NCI-H146 treated with DMSO at 0.1 percent for 48 hours (cell line): ENCODE results near the gene TMEM223.
"Not testable (repeated sequence)": the region's sequence is repeated elsewhere in the genome, so short reads cannot be mapped to it uniquely, and the experiment has no call there.

ENCODE experiments used
- DNase-seq: peaks from one replicate; lab custom pipeline; 2025; ENCODE audit not compliant: unreplicated experiment; lab: John Stamatoyannopoulos, UW

TMEM223 gene

GRCh38 chr11:62753736-62754603, 37.8 kb downstream of the TMEM223 start, which contains the start of gene ZBTB3:
TSS of gene ZBTB3 (minus strand) at chr11:62754160. CDS start at chr11:62753664, 496 bp downstream.
- DNase-seq, result peak; percentile 99

- no peak for DNase-seq
These were observed 38.6 kb downstream of the TMEM223 start for GRCh38 chr11:62752994-62753735.

- no peak for DNase-seq
These were observed 39.5 kb downstream of the TMEM223 start for GRCh38 chr11:62752177-62752785.

DNA sequence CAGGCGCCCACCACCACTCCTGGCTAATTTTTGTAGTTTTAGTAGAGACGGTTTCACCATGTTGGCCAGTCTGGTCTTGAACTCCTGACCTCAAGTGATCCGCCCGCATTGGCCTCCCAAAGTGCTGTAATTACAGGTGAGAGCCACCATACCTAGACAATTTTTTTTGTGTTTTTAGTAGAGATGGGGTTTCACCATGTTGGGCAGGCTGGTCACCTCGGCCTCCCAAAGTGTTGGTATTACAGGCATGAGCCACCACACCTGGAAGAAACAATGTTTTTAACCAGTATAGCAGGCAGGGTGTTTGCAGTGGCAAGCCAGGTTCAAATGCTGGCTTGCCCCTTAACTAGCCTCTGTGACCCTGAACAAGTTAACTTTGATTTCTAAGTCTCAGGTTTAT, 41.9 kb downstream of the TMEM223 start:
- DNase-seq, result not testable (repeated sequence)

DNA sequence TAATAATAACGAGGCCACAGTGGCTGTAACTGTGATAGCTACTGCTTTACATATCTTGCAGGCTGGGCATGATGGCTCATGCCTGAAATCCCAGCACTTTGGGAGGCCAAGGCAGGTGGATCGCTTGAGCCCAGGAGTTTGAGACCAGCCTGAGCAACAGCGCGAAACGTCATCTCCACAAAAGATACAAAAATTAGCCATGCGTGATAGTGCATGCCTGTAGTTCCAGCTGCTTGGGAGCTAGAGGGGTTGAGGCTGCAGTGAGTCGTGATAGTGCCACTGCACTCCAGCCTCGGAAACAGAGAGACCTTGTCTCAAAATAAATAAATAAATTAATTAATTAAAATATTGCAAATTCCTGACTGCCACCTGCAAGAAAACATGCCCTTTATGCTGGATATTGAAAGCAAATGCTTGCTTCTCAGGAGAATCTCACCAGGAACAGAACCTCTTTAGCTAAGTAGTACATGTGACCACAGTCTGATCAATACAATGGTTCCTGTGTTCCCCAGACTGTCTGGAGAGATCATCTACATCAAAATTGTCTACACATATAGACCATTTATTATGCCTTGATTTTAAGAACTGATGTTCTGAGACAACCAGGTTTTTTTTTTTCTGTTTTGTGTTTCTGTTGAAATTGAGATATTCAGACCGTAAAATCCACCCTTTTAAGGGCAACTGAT, 44.2 kb downstream of the TMEM223 start:
- DNase-seq, result no peak
